ENCODE results near the gene ZNF26.
"Not testable (repeated sequence)": the region's sequence is repeated elsewhere in the genome, so short reads cannot be mapped to it uniquely, and the experiment has no call there.

The ZNF26 gene

DNA sequence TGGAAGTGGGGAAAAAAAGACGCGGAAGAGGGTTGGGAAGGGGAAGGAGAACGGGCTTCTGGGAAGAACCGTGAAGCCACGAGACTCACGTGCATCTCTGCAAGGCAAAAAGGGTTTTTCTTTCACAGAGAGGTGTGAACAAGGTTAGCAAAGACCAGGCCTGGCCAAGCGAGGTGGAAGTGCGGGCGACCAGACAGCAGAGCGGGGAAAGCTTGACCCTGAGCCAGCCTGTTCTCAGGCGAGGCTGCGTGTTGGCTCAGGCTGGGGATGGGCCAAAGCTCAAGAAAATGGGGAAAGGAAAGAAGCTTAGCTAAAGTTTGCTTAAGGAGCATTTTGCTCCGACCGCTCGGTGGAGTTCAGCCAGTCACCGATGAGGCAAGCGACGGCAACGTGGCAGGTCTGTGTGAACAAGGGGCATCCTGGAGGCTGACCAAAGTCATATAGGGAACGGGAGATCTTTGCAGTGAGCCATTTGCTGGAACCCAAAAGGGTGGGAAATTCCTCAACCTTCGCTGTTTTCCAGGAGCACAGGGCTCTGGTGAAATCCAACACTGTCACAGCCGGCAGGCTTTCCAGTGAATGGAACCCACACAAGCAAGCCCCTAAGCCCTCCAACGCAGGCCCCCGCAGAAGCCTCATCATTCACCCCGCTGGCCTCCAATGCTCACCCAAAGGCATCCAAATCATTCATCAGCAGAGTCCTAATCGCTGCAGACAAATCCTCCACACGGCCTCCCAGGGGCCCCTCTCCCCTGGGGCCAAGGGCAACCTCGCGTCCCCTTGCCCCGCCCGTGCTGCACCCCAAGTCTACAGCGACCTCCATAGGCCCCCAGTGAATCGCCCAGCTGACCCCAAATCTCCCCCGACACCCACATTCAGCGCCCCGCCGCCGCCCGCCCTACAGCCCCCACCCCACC lies 30.8 kb upstream of the ZNF26 start:
- in situ Hi-C loops (cut with HindIII; ENCODE audit: low sequenced_read_pairs), result no loop called here

DNA sequence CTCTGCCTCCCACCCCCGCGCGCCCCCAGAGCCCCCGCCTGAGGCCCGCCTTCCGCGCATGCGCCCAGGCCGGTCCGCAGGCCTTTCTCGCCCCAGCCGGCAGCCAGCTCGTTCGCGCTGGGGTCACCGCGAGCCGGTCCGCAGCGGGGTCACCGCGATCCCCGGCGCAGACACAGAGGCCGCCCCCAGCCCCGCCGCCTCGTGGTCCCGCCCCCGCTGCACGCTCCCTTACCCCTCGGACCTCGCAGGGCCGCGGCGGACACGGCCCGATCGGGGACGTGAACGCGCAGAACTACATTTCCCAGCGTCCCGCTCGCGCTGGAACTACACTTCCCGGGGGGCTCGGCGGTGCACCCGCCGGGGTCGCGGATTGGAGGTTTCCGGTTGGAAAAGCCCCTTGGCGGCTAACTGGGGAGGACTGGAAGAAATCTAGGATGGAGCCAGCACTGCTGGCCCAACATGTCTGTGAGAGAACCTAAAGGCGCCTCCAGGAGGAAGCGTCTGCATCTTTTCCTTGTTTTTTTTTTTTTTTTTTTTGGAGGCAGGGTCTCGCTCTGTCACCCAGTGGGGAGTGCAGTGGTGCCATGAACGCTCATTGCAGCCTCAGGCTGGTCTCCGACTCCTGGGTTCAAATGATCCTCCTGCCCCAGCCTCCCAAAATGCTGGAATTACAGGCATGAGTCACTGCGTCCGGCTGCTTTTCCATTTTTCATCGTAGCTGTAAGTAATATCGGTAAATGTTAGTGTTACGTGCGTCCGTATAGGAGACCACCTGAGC lies 30.0 kb upstream of the ZNF26 start, which contains the start of gene ZNF605:
Gene ZNF605, minus strand, starts transcription at position 296 of the 778 bp plus-strand sequence. CDS start 10,671 bp downstream, outside the sequence.
- in situ Hi-C loops (cut with HindIII; ENCODE audit: low sequenced_read_pairs), result no loop called here

GRCh38 chr12:132961790-132962189 lies 24.4 kb upstream of the ZNF26 start:
- in situ Hi-C loops (cut with HindIII; ENCODE audit: low sequenced_read_pairs), result not testable (repeated sequence)

DNA sequence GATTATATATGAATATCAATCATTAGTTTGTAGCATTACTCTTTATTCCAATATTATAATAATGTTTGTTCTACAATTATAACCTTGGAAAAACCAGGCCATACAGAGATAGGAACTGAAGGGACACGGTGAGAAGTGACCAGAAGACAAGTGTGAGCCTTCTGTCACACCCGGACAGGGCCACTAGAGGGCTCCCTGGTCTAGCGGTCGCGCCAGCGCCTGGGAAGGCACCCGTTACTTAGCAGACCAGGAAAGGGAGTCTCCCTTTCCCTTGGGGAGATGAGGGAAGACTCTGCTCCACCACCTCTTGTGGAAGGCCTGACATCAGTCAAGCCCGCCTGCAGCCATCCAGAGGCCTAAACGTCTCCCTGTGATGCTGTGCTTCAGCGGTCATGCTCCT lies 22.2 kb upstream of the ZNF26 start:
- in situ Hi-C loops (cut with HindIII; ENCODE audit: low sequenced_read_pairs), result not testable (repeated sequence)

DNA sequence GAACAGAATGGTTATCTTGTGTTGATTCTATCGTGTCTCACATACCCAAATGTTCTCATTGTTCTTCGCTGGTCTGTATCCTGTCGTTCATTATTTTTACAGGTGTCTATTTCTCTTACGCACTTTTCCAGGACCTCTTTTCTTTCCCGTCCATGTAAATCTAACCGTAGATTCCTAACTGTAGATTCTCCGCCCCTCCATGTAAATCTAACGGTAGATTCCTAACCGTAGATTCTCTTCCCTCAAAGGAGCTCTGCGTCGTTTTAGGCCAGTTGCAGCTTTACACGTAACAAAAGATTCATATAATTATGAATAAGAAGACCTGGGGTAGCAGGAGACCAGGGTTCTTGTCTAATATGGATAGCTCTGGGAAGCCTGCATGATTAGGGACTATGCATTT lies 20.4 kb upstream of the ZNF26 start:
- in situ Hi-C loops (cut with HindIII; ENCODE audit: low sequenced_read_pairs), result no loop called here

GRCh38 chr12:132966676-132967415 lies 19.3 kb upstream of the ZNF26 start:
- in situ Hi-C loops (cut with HindIII; ENCODE audit: low sequenced_read_pairs), result no loop called here

GRCh38 chr12:132967736-132968135 lies 18.4 kb upstream of the ZNF26 start:
- in situ Hi-C loops (cut with HindIII; ENCODE audit: low sequenced_read_pairs), result no loop called here

DNA sequence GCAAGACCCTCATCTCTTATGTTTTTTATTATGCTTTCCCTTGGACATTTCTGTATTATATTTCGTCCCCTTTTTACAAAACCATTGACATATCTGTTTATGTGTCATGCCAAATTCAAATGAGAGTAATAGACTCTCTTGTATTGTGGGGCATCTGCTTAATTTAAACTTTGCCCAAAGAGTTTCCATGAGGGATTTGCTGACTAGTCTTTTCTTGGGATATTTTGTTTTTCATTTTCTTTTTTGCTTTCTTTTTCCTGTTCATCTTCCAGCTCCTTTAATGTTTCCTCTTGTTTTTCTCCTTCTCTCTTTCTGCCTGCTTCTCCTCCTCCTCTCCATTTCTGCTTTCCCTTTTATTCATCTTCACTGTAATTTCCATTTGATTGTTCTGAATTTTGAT lies 13.8 kb upstream of the ZNF26 start:
- in situ Hi-C loops (cut with HindIII; ENCODE audit: low sequenced_read_pairs), result no loop called here

GRCh38 chr12:132976870-132977269 lies 9.3 kb upstream of the ZNF26 start:
- in situ Hi-C loops (cut with HindIII; ENCODE audit: low sequenced_read_pairs), result not testable (repeated sequence)

- in situ Hi-C loops (cut with HindIII; ENCODE audit: low sequenced_read_pairs), result no loop called here
Observed at GRCh38 chr12:132986885-132987225, 688 bp downstream of the ZNF26 start.

DNA sequence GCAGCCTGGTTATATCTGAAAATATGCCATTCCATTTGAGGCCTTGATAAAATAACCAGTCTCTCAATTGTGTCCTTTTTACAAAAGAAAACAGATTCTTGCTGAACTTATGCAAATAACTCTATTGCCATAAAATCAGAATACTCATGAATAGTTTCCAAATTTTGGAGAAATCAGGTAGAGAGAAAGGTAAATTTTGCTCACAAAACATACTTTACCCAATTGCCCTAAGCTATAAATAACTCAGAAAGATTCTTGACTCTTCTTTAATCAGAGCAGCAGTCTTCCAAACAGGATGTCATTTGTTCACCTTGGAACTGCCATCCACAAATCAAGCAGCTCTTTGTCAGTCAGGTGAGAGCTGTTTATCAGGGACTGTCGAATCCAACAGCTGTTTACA lies 12.6 kb downstream of the ZNF26 start:
- in situ Hi-C loops (cut with HindIII; ENCODE audit: low sequenced_read_pairs), result no loop called here

DNA sequence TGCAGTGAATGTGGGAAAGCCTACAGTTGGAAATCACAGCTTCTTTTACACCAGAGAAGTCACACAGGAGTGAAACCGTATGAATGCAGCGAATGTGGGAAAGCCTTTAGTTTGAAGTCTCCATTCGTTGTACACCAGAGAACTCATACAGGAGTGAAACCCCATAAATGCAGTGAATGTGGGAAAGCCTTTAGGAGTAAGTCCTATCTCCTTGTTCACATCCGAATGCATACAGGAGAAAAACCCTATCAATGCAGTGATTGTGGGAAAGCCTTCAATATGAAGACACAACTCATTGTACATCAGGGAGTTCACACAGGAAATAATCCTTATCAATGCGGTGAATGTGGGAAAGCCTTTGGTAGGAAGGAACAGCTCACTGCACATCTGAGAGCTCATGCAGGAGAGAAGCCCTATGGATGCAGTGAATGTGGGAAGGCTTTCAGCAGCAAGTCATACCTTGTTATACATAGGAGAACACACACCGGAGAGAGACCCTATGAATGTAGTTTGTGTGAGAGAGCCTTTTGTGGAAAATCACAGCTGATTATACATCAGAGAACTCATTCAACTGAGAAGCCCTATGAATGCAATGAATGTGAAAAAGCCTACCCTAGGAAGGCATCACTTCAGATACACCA lies 24.6 kb downstream of the ZNF26 start:
- in situ Hi-C loops (cut with HindIII; ENCODE audit: low sequenced_read_pairs), result loop anchor here (5.0 kb wide), 1 partner anchor 63 kb away; no protein-coding TSS in a partner anchor

DNA sequence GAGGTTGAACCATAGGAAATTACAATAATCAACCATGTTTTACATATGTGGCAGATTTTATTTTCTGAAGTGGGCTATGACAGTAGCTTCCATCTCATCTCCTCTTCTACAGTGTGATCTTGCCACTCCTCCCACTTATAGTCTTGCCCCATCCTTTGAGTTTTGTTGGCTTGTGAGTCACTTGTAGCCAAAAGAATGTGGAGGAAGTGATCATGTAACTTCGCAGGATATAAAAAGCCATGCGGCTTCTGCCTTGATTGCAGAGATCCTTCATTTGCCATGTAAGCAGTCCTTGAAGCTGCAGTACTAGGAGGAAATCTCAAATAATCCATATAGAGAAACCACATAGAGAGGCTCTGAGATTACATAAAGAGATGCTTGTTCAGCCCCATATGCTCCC lies 37.4 kb downstream of the ZNF26 start:
- in situ Hi-C loops (cut with HindIII; ENCODE audit: low sequenced_read_pairs), result no loop called here

DNA sequence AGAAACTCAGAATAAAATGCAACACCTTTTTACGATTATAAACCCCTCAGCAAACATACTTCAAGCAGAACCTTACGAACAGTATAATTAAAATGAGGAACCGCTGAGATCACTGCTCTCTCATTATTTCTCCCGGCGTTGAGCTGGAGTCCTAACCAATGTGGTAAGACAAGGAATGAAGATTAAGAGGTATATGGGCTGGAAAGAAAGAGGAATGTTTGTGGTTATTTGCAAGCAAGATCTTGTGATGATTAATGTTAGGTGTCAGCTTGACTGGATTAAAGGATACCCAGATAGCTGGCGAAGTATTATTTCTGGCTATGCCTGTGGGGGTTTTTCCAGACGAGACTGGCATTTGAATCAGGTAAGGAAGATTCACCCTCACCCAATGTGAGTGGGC lies 40.8 kb downstream of the ZNF26 start:
- in situ Hi-C loops (cut with HindIII; ENCODE audit: low sequenced_read_pairs), result no loop called here

- in situ Hi-C loops (cut with HindIII; ENCODE audit: low sequenced_read_pairs), result no loop called here
Observed at GRCh38 chr12:133037207-133038005, 51.2 kb downstream of the ZNF26 start, which contains the start of gene ZNF84. ZNF84 (plus strand) TSS chr12:133037509; CDS start chr12:133041468, 3,959 bp downstream.

DNA sequence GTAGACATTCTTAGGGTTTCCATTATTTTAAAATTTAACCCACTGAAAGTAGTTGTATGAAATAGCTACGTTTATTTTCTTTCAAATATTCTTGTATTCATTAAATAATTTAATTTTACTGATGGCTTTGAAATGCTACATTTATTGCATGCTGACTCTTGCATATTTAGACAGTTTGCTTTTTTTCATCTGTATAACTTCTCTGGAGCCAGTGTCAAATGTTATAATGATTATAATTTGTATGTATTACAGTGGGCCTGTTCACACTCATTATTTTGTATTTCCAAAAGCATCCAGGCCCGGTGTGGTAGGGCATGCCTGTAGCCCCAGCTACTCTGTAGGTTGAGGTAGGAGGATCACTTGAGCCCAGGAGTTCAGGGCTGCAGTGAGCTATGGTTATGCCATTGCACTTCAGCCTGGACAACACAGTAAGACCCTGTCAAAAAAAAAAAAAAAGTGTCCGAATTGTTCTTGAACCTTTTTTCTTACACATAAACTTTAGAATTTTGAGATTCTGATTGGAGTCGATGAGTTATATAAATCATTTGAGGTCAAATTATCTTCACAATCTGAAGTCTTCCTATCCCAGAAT lies 52.0 kb downstream of the ZNF26 start:
- in situ Hi-C loops (cut with HindIII; ENCODE audit: low sequenced_read_pairs), result no loop called here

- in situ Hi-C loops (cut with HindIII; ENCODE audit: low sequenced_read_pairs), result no loop called here
Observed at GRCh38 chr12:133046698-133047097, 60.5 kb downstream of the ZNF26 start.

GRCh38 chr12:133057446-133057845 lies 71.3 kb downstream of the ZNF26 start:
- in situ Hi-C loops (cut with HindIII; ENCODE audit: low sequenced_read_pairs), result loop anchor here (5.0 kb wide), 1 partner anchor 50 kb away; no protein-coding TSS in a partner anchor

Measured in endothelial cell of hepatic sinusoid (primary cell).